Measurements from ENCODE around the gene GBE1. TPM values are rescaled to one million over a fixed set of nuclear protein-coding genes. Genes with fewer than 3 reads are reported as not detected.
"Not testable (repeated sequence)": the region's sequence is repeated elsewhere in the genome, so short reads cannot be mapped to it uniquely, and the experiment has no call there.

GBE1 gene
- total and polyA plus RNA-seq, 8 donors = 3.7 to 14.1 (median 9.0) TPM

DNA sequence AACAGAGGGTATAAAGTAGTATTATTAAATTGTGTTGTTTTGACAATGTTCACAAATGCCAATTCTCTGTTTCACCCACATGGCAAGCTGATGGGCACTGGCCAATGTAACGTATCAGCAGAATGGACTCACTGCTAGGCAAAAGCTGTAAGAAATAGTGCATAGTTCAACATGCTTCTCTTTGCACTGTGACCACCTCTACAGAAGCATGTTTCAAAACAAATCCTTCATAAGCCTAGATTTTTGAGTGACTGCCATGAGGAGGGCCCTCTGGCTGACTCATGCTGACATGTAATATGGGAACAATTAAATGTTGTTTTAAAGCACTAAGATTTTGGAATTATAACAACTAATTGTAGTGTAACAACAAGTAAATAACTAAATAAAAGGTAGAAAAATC lies 3.2 kb downstream of the GBE1 start:
- Histone ChIP-seq H3K36me3 (no peaks in the 10 kb centered on the region), H3K4me3 (no peak overlapping the region), H3K4me1 (peaks cover 8 to 19% (median 11%) of the 10 kb centered on the region in 3 donors), H3K9me3 (no peaks in the 10 kb centered on the region), H3K27me3 (no peaks in the 10 kb centered on the region), H3K27ac (no peak overlapping the region)
- no peak for FAIRE-seq
- WGBS, 2 donors = 96 to 100% methylated on average over 1 of the region's 1 CpG
- no peak for DNase-seq
- intact Hi-C loops (cut with DNase I) = no loop called here
- TF ChIP-seq, protein P1, sequence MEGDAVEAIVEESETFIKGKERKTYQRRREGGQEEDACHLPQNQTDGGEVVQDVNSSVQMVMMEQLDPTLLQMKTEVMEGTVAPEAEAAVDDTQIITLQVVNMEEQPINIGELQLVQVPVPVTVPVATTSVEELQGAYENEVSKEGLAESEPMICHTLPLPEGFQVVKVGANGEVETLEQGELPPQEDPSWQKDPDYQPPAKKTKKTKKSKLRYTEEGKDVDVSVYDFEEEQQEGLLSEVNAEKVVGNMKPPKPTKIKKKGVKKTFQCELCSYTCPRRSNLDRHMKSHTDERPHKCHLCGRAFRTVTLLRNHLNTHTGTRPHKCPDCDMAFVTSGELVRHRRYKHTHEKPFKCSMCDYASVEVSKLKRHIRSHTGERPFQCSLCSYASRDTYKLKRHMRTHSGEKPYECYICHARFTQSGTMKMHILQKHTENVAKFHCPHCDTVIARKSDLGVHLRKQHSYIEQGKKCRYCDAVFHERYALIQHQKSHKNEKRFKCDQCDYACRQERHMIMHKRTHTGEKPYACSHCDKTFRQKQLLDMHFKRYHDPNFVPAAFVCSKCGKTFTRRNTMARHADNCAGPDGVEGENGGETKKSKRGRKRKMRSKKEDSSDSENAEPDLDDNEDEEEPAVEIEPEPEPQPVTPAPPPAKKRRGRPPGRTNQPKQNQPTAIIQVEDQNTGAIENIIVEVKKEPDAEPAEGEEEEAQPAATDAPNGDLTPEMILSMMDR (IDR thresholded peaks at IDR 0.05) = no peak
- ATAC-seq = no peak

DNA sequence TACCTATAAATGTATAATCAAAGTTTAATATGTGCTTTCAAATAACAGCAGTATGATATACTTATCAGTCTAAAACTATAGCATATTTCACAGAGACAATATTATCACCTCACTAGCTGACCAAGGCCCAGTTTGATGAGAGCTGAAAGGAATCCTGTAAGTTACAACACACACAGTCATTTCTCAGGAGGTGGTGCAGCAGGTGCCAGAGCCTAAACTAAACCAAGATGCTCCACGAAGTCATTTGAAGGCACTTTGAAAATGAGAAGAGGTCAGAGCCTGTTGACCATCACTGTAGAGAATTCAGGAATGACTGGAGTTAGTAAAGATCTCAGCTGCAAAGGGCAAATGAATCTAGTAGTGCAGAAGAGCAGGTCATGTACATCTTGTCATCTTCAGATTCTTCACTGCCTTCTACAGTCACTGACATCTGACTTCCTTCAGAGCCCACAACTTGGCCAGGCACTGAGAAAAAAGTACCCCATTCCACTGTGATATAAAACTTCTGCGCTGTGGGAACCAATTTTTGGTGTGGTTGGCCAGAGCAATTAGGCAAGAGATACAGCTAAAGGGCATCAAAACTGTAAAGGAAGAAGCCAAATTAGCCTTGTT lies 7.9 kb downstream of the GBE1 start:
- H3K27me3 ChIP-seq = no peaks in the 10 kb centered on the region
- ATAC-seq = no peak
- no peaks in the 10 kb centered on the region for H3K4me1 ChIP-seq
- FAIRE-seq = no peak
- H3K36me3 ChIP-seq = no peaks in the 10 kb centered on the region
- no peaks in the 10 kb centered on the region for H3K9me3 ChIP-seq
- WGBS, 2 donors = 50 to 68% methylated on average over 2 of the region's 2 CpGs
- H3K4me3 ChIP-seq = no peak overlapping the region
- intact Hi-C loops (cut with DNase I) = no loop called here
- TF ChIP-seq, protein P1 (IDR thresholded peaks at IDR 0.05) = no peak
- H3K27ac ChIP-seq = no peak overlapping the region
- DNase-seq = no peak

DNA sequence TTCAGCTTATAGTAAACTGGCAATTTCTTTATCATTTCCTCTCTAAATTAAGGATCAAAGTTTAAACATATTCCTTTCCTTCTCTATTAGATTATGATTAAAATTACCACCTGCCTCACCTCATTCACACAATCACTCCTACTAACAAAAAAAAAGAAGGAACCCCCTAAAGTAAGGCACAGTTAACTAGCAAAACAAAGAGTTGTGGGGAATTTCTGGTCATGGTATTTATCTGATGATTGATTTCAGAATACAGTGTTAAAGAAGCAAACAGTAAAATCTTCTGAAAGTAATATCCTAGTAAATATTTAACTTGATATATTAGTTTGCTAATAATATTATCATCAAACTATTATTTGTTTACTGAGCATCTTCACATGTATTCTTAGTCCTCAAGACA lies 8.8 kb downstream of the GBE1 start:
- ATAC-seq = no peak
- Histone ChIP-seq H3K9me3 (no peaks in the 10 kb centered on the region), H3K36me3 (no peaks in the 10 kb centered on the region), H3K27me3 (no peaks in the 10 kb centered on the region), H3K4me1 (no peaks in the 10 kb centered on the region), H3K4me3 (no peak overlapping the region), H3K27ac (no peak overlapping the region)
- no peak for DNase-seq
- intact Hi-C loops (cut with DNase I) = no loop called here
- TF ChIP-seq, protein P1 (IDR thresholded peaks at IDR 0.05) = no peak
- no peak for FAIRE-seq

DNA sequence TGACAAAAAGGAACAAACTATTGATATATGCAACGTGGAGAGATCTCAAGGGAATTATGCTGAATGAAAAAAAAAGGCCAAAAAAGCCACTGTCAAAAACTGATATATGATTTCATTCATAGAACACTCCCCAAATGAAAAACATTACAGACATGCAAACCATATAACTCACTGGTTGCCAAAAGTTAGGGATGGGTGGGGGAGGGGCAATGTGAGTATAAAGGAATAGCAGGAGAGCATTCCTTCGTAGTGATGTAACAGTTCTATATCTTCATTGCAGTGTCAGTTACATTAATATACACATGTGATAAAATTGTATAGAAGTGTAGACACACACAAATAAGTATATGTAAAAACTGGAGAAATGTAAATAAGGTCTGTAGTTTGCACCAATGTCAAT lies 12.2 kb downstream of the GBE1 start:
- H3K9me3 ChIP-seq = no peaks in the 10 kb centered on the region
- DNase-seq (no peak), FAIRE-seq (no peak), ATAC-seq (no peak)
- intact Hi-C loops (cut with DNase I) = no loop called here
- H3K4me3 ChIP-seq = no peak overlapping the region
- H3K4me1 ChIP-seq = peaks cover 0 to 7% (median 1%) of the 10 kb centered on the region in 3 donors
- H3K27me3 ChIP-seq = no peaks in the 10 kb centered on the region
- H3K36me3 ChIP-seq = no peaks in the 10 kb centered on the region
- TF ChIP-seq, protein P1 (IDR thresholded peaks at IDR 0.05) = no peak
- no peak overlapping the region for H3K27ac ChIP-seq
- WGBS, 2 donors = 92 to 97% methylated on average over 2 of the region's 2 CpGs

DNA sequence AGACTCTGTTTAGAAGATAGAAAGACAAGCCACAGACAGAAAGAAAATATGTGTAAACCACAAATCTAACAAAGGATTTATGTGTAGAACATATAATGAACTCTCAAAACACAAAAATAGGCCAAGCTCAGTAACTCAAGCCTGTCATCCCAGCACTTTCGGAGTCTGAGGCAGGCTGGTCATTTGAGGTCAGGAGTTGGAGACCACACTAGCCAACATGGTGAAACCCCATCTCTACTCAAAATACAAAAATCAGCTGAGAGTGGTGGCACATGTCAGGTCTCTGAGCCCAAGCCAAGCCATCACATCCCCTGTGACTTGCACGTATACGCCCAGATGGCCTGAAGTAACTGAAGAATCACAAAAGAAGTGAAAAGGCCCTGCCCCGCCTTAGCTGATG lies 14.2 kb downstream of the GBE1 start:
- 94 to 97% methylated on average over 4 of the region's 4 CpGs for WGBS, 2 donors
- H3K4me3 ChIP-seq; H3K27ac ChIP-seq; H3K36me3 ChIP-seq; intact Hi-C loops (cut with DNase I); DNase-seq; ATAC-seq; H3K9me3 ChIP-seq; H3K27me3 ChIP-seq; FAIRE-seq: not testable (repeated sequence)
- H3K4me1 ChIP-seq = peaks cover 9 to 15% (median 12%) of the 10 kb centered on the region in 3 donors
